Neural progenitor cell (in vitro differentiated cells): ENCODE data around the gene AQP7. TPM values are rescaled to one million over a fixed set of nuclear protein-coding genes. Genes with fewer than 3 reads are reported as not detected.
A peak's percentile ranks its signal among the peaks of the same experiment; 100 is the strongest.

ENCODE experiments used
- DNase-seq: peaks from one replicate; pipeline ENCODE4 v3.0.0-alpha.2; 2016; ENCODE audit warnings: low spot score
- H2AFZ ChIP-seq: fragments of 200-600 bp; sonication (generic); replicated peaks from 2 replicates; pipeline ENCODE4 v1.6.1; 2016; ENCODE audit warnings: antibody characterized with exemption
- H3F3A ChIP-seq: fragments of 200-600 bp; sonication (generic); 2 replicates; pipeline ENCODE4 v1.6.1; 2016; ENCODE audit warnings: antibody characterized with exemption, low read depth
- H3K27ac ChIP-seq: fragments of 200-600 bp; sonication (generic); 2 replicates; pipeline ENCODE4 v1.5.1; 2016; ENCODE audit warnings: mild to moderate bottlenecking
- H3K27me3 ChIP-seq: fragments of 200-600 bp; sonication (generic); 2 replicates; pipeline ENCODE4 v1.6.1; 2016; ENCODE audit warnings: mild to moderate bottlenecking, moderate library complexity
- H3K36me3 ChIP-seq: fragments of 200-600 bp; sonication (generic); 2 replicates; pipeline ENCODE4 v1.5.1; 2016
- H3K4me1 ChIP-seq: fragments of 200-600 bp; sonication (generic); 2 replicates; pipeline ENCODE4 v1.6.1; 2016; ENCODE audit warnings: mixed run types
- H3K4me2 ChIP-seq: fragments of 200-600 bp; sonication (generic); 2 replicates; pipeline ENCODE4 v1.6.1; 2016
- H3K4me3 ChIP-seq: fragments of 200-600 bp; sonication (generic); 2 replicates; pipeline ENCODE4 v1.5.1; 2016
- H3K79me2 ChIP-seq: fragments of 200-600 bp; sonication (generic); 2 replicates; pipeline ENCODE4 v1.6.1; 2016; ENCODE audit warnings: low read depth
- H3K9ac ChIP-seq: fragments of 200-600 bp; sonication (generic); 2 replicates; pipeline ENCODE4 v1.6.1; 2016
- H3K9me3 ChIP-seq: fragments of 200-600 bp; sonication (generic); 2 replicates; pipeline ENCODE4 v1.5.1; 2016; ENCODE audit warnings: low read depth
- H4K20me1 ChIP-seq: fragments of 200-600 bp; sonication (generic); 2 replicates; pipeline ENCODE4 v1.6.1; 2016; ENCODE audit warnings: low read depth
- H3K27ac Mint-ChIP-seq: 3 replicates; pipeline ENCODE4 v1.8.0; 2021; ENCODE audit warnings: mixed read lengths
- H3K27me3 Mint-ChIP-seq: 2 replicates; pipeline ENCODE4 v1.8.0; 2022; ENCODE audit warnings: low read depth, mild to moderate bottlenecking, inconsistent platforms, moderate library complexity, mixed read lengths; ENCODE audit not compliant: insufficient read depth
- H3K36me3 Mint-ChIP-seq: 3 replicates; pipeline ENCODE4 v1.8.0; 2021; ENCODE audit warnings: mixed read lengths
- H3K4me1 Mint-ChIP-seq: 3 replicates; pipeline ENCODE4 v1.8.0; 2021; ENCODE audit warnings: mixed read lengths
- H3K4me3 Mint-ChIP-seq: 3 replicates; pipeline ENCODE4 v1.8.0; 2021; ENCODE audit warnings: mild to moderate bottlenecking, moderate library complexity, mixed read lengths
- H3K9me3 Mint-ChIP-seq: 3 replicates; pipeline ENCODE4 v1.8.0; 2020; ENCODE audit warnings: mixed read lengths
- CTCF ChIP-seq: fragments of 200-600 bp; sonication (generic); IDR thresholded peaks from 2 replicates; pipeline ENCODE4 v1.5.1; 2017; ENCODE audit warnings: antibody characterized with exemption, mild to moderate bottlenecking
- EZH2 ChIP-seq: fragments of 200-600 bp; sonication (generic); IDR thresholded peaks from 2 replicates; pipeline ENCODE4 v1.6.1; 2017; ENCODE audit warnings: antibody characterized with exemption, mild to moderate bottlenecking, moderate library complexity
- EZH2phosphoT487 ChIP-seq: fragments of 200-600 bp; sonication (generic); IDR thresholded peaks from 2 replicates; pipeline ENCODE4 v1.6.1; 2017; ENCODE audit warnings: antibody characterized with exemption
- total RNA-seq: library from RNA; depleted of rRNA; stranded (reverse); fragments of >200 nt; gene quantifications from 2 replicates; pipeline ENCODE4 v1.2.3, GENCODE V29; 2015; ENCODE audit warnings: low replicate concordance

Gene AQP7
- total RNA-seq, 1 donor from 2014 or later = not detected

- H3F3A ChIP-seq = no peaks in the 10 kb centered on the region
- TF ChIP-seq EZH2 (no peak), EZH2phosphoT487 (no peak), CTCF (peak; percentile 71)
- no peak overlapping the region for H3K4me2 ChIP-seq
- H4K20me1 ChIP-seq = no peaks in the 10 kb centered on the region
- H3K9ac ChIP-seq = no peak overlapping the region
- DNase-seq = peak; percentile 81
- no peaks in the 10 kb centered on the region for H3K36me3 ChIP-seq
- no peaks in the 10 kb centered on the region for H3K4me1 Mint-ChIP-seq
- peak overlapping the region; percentile 30 for H3K27ac Mint-ChIP-seq
- peak overlapping the region; percentile 96 for H2AFZ ChIP-seq
- no peaks in the 10 kb centered on the region for H3K79me2 ChIP-seq
- no peaks in the 10 kb centered on the region for H3K9me3 Mint-ChIP-seq
- no peak overlapping the region for H3K27ac ChIP-seq
- no peak overlapping the region for H3K4me3 ChIP-seq
- no peaks in the 10 kb centered on the region for H3K9me3 ChIP-seq
- no peaks in the 10 kb centered on the region for H3K27me3 ChIP-seq
- H3K36me3 Mint-ChIP-seq = no peaks in the 10 kb centered on the region
- peaks cover 11% of the 10 kb centered on the region for H3K27me3 Mint-ChIP-seq
- no peaks in the 10 kb centered on the region for H3K4me1 ChIP-seq
- no peak overlapping the region for H3K4me3 Mint-ChIP-seq
Observed at GRCh38 chr9:33415501-33416038, 13.2 kb upstream of the AQP7 start.

DNA sequence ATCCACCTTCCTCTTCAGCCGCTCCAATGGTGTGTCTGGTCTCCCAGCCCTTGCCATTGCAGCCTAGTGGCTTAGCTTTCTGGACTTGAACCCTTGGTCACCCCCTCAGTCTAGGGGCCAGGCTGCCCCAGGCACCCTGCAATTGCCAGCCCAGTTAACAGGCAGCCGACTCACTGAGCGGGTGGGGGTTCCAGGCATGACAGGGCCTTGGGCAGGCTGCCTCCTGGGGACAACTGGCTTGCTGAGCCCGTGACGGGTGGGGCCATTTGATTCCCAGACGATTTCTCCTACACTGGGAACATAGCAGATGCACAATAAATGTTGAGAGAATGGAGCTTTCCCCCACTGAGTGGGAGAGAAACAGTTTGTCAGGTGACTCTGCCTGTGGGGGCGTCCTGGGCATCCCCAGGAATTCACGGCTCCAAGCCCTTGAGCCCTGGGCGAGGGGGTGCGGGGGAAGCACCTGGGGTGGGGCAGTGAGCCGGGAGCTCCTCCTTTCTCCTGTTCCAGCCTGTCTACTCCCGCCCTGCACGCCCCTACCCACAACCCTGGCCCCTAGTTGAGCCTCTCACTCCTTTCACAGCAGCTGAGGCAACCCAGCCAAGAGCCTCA, 12.6 kb upstream of the AQP7 start:
- Mint-ChIP-seq H3K4me3 (no peak overlapping the region), H3K27ac (peak overlapping the region; percentile 30), H3K36me3 (no peaks in the 10 kb centered on the region), H3K4me1 (no peaks in the 10 kb centered on the region), H3K9me3 (no peaks in the 10 kb centered on the region), H3K27me3 (peaks cover 11% of the 10 kb centered on the region)
- Histone ChIP-seq H3K36me3 (no peaks in the 10 kb centered on the region), H3K4me3 (no peak overlapping the region), H3K9ac (no peak overlapping the region), H3K79me2 (no peaks in the 10 kb centered on the region), H2AFZ (peak overlapping the region; percentile 96), H3F3A (no peaks in the 10 kb centered on the region), H3K9me3 (no peaks in the 10 kb centered on the region), H3K27me3 (no peaks in the 10 kb centered on the region), H4K20me1 (no peaks in the 10 kb centered on the region), H3K4me1 (no peaks in the 10 kb centered on the region), H3K27ac (no peak overlapping the region), H3K4me2 (no peak overlapping the region)
- DNase-seq = no peak
- TF ChIP-seq EZH2phosphoT487 = no peak
- TF ChIP-seq CTCF = no peak
- no peak for TF ChIP-seq EZH2

GRCh38 chr9:33414268-33414667, 11.9 kb upstream of the AQP7 start:
- TF ChIP-seq EZH2phosphoT487 (no peak), CTCF (no peak), EZH2 (no peak)
- no peak for DNase-seq
- Histone ChIP-seq H3K9me3 (no peaks in the 10 kb centered on the region), H3K9ac (no peak overlapping the region), H3K4me1 (no peaks in the 10 kb centered on the region), H3K36me3 (no peaks in the 10 kb centered on the region), H4K20me1 (no peaks in the 10 kb centered on the region), H3K79me2 (no peaks in the 10 kb centered on the region), H2AFZ (no peak overlapping the region), H3F3A (no peaks in the 10 kb centered on the region), H3K27me3 (no peaks in the 10 kb centered on the region), H3K4me3 (no peak overlapping the region), H3K4me2 (no peak overlapping the region), H3K27ac (no peak overlapping the region)
- peak overlapping the region; percentile 78 for H3K27ac Mint-ChIP-seq
- H3K36me3 Mint-ChIP-seq = no peaks in the 10 kb centered on the region
- peaks cover 8% of the 10 kb centered on the region for H3K27me3 Mint-ChIP-seq
- no peaks in the 10 kb centered on the region for H3K9me3 Mint-ChIP-seq
- H3K4me3 Mint-ChIP-seq = no peak overlapping the region
- no peaks in the 10 kb centered on the region for H3K4me1 Mint-ChIP-seq
